ENCODE results near the gene PSMC3IP.
"Not testable (repeated sequence)": the region's sequence is repeated elsewhere in the genome, so short reads cannot be mapped to it uniquely, and the experiment has no call there.

PSMC3IP gene

DNA sequence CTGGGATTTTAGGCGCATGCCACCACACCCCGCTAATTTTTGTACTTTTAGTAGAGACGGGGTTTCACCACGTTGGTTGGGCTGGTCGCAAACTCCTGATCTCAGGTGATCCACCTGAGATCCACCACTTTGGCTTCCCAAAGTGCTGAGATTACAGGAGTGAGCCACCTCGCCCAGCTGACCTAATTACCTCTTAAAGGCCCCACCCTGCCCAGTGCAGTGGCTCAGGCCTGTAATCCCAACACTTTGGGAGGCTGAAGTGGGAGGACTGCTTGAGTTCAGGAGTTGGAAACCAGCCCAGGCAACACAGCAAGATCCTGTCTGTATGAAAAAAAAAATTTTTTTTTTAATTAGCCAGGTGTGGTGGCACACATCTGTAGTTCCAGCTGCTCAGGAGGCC lies 18.5 kb downstream of the PSMC3IP start:
- no peak for DNase-seq

GRCh38 chr17:42555961-42556617 lies 21.4 kb downstream of the PSMC3IP start:
- DNase-seq: not testable (repeated sequence)

DNA sequence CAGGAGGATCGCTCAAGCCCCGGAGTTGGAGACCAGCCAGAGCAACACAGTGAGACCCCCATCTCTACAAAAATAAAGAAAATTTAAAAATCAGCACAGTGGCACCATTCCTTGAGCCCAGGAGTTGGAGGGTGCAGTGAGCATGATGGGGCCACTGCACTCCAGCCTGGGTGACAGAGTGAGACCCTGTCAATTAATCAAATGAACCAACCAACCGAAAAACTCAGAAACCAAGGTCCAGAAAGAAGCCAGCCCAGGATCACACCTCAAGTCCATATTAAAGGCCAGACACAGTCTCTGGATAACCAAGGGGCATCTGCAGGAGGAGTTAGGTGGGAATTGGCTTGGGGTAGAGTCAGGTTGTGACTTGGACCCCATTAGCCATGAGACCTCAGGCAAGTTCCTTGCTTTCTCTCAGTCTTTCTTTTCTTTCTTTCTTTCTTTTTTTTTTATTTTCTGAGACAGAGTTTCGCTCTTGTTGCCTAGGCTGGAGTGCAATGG lies 22.4 kb downstream of the PSMC3IP start:
- no peak for DNase-seq

DNA sequence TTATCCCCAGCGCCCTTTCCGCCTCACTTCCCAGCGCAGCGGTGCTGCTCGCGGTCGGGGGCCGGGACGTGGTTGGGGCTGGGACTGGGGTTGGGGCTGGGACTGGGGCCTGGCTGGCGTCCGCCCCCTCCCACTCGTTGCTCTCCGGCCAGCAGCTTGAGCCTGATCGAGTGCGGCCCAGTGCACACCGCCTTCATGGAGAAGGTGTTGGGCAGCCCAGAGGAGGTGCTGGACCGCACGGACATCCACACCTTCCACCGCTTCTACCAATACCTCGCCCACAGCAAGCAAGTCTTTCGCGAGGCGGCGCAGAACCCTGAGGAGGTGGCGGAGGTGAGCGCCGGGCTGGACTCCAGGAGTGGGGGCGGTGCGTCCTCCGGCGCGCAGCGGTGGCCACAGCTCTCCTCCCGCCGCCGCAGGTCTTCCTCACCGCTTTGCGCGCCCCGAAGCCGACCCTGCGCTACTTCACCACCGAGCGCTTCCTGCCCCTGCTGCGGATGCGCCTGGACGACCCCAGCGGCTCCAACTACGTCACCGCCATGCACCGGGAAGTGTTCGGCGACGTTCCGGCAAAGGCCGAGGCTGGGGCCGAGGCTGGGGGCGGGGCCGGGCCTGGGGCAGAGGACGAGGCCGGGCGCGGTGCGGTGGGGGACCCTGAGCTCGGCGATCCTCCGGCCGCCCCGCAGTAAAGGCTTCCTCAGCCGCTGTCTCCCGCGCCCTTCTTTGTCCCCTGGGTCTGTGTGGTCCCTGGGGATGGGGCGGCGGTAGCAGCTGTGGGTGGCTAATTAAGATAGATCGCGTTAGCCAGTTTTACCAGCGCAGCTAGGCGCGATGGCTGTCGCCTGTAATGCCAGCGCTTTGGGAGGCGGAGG lies 23.0 kb downstream of the PSMC3IP start:
- DNase-seq: peak; percentile 85

DNA sequence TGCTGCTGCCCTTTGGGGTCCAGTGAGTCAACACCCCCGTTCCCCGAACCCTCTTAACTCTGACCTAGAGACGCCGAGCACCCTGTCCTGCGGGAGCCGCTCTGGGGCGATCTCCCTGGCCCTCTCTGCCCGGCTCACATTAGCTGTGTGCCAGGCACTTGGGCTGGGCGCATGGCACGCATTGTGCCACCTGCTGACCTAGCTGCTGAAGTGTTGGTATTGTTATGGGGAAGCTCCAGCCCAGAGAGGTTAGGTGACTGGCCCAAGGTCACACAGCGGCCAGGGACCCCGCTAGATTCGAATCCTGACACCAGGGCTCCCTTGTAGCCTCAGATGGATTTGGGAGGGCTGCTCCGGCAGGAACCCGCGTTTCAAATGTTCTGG lies 23.7 kb downstream of the PSMC3IP start:
- DNase-seq: no peak

DNA sequence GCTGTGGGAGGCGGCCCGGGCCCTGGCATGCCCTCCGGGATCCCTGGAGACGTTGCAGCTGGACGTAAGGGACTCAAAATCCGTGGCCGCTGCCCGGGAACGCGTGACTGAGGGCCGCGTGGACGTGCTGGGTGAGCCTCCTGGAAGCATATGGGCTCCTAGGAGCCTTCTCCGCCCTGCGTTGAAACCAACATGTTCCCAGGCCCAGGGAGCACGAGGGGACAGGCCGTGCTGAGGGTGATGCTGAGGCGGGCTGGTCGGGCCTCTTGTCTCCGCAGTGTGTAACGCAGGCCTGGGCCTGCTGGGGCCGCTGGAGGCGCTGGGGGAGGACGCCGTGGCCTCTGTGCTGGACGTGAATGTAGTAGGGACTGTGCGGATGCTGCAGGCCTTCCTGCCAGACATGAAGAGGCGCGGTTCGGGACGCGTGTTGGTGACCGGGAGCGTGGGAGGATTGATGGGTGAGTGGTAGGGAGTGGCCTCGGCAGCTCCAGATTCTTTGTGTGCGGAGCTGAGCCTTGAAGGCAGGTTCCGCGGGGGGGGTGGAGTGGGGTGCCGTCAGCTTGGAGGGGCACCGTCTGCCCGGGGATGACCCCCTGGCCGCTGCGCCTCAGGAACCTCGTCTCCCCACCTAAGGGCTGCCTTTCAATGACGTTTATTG lies 24.2 kb downstream of the PSMC3IP start:
- no peak for DNase-seq

GRCh38 chr17:42552736-42553135 lies 24.8 kb downstream of the PSMC3IP start, which contains the start of gene HSD17B1:
Gene HSD17B1 (plus strand): TSS chr17:42552923. CDS start chr17:42552934, 11 bp downstream.
- DNase-seq: not testable (repeated sequence)

DNA sequence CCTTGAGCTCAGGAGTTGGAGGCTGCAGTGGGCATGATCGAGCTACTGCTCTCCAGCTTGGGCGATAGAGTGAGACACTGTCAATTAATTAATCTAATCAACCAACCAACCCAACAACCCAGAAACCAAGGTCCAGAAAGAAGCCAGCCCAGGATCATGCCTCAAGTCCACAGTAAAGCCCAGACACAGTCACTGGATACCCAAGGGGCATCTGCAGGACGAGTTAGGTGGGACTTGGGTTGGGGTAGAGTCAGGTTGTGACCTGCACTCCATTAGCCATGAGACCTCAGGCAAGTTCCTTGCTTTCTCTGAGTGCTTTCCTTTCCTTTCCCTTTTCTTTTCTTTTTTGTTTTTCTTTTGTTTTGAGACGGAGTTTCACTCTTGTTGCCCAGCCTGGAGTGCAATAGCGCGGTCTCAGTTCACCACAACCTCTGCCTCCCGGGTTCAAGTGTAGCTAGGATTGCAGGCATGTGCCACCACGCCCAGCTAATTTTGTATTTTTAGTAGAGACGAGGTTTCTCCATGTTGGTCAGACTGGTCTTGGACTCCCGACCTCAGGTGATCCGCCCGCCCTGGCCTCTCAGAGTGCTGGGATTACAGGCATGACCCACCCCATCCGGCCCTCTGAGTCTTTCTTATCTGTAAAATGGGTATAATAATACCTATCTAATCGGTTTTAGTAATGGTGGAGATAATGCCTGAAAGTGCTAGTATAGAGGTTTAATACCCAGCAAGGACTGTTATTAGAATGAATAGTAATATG lies 28.4 kb downstream of the PSMC3IP start:
- no peak for DNase-seq

DNA sequence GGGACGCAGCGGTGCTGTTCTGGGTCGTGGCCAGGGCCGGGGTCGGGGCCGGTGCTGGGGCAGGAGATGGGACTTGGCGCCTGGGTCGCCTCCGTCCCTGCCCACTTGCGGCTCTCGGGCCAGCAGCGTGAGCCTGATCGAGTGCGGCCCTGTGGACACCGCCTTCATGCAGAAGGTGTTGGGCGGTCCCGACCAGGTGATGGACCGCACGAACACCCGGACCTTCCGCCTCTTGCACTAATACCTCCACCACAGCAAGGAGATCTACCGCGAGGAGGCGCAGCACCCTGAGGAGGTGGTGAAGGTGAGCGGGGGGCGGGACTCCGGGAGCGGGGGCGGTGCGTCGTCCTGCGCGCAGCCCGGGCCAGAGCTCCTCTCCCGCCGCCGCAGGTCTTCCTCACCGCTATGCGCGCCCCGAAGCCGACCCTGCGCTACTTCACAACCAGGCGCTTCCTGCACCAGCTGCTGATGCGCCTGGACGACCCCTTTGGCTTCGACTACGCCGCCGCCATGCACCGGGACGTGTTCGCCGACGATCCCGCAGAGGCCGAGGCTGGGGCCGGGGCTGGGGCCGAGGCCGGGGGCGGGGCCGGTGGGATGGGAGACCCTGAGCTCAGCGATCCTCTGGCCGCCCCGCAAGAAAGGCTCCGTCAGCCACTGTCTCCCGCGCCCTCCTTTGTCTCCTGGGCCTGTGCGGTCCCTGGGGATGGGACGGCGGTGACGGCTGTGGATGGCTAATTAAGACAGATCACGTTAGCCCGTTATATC lies 29.3 kb downstream of the PSMC3IP start:
- DNase-seq: peak; percentile 89

DNA sequence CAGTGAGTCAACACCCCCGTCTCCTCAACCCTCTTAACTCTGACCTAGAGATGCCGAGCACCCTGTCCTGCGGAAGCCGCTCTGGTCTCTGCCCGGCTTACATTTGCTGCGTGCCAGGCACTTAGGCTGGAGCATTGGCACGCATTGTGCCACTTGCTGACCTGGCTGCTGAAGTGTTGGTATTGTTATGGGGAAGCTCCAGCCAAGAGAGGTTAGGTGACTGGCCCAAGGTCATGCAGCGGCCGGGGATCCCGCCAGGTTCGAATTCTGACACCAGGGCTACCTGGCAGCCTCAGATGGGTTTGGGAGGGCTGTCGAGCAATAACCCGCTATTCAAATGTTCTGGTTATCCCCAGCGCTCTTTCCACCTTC lies 29.8 kb downstream of the PSMC3IP start:
- DNase-seq: no peak

DNA sequence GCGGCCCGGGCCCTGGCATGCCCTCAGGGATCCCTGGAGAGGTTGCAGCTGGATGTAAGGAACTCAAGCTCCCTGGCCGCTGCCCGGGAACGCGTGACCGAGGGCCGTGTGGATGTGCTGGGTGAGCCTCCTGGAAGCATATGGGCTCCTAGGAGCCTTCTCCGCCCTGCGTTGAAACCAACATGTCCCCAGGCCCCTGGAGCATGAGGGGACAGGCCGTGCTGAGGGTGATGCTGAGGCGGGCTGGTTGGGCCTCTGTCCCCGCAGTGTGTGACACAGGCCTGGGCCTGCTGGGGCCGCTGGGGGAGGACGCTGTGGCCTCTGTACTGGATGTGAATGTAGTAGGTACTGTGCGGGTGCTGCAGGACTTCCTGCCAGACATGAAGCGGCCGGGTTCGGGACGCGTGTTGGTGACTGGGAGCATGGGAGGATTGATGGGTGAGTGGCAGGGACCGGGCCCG lies 30.5 kb downstream of the PSMC3IP start:
- no peak for DNase-seq

GRCh38 chr17:42545755-42546505 lies 31.6 kb downstream of the PSMC3IP start:
- DNase-seq: not testable (repeated sequence)

DNA sequence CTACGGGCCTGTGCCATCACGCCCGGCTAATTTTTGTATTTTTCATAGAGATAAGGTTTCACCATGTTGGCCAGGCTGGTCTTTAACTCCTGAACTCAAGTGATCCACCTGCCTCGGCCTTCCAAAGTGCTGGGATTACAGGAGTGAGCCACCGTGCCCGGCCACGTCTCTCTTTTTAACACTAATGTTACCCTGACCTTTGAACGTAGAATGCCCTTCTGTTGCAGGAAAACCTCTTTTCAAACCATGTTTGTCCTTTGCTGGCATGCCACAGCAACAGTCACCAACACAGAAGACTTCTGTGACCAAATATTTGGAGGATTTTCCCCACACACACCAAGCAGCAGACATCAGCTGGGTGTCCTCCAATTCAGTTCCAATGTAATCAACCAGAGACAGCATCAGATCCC lies 32.6 kb downstream of the PSMC3IP start:
- no peak for DNase-seq

GRCh38 chr17:42543190-42544079 lies 34.1 kb downstream of the PSMC3IP start:
- no peak for DNase-seq

- no peak for DNase-seq
Observed at GRCh38 chr17:42541041-42541833, 36.3 kb downstream of the PSMC3IP start.

DNA sequence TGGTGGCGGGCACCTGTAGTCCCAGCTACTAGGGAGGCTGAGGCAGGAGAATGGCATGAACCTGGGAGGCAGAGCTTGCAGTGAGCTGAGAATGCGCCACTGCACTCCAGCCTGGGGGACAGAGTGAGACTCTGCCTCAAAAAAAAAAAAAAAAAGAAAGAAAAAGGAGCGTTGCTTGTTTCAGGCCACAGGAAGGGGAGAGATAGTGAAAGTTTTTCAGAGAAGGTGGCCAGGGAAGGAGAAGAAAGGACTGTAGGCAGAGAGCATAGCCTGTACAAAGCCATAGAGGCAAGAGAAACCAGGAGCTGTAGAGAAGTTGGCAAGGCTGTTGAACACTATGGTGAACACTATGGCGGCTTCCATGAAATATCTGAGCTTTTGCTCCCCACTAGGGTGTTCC lies 37.0 kb downstream of the PSMC3IP start:
- not testable (repeated sequence) for DNase-seq

DNA sequence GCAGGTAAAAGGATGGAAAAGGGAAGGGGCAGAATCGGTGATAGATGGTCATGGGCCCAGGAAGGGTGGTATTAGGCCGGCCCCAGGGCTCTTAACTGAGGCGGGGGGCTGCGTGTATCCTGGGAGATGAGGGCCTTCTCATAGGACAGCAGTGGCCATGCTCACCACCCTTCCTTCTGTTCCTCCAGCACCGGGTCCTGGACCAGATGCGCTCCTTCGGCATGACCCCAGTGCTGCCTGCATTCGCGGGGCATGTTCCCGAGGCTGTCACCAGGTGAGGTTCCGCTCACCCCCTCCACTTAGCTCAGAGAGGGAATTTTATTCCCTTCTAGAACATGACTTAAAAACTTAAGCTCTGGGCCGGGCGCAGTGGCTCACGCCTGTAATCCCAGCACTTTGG lies 39.0 kb downstream of the PSMC3IP start:
- DNase-seq: no peak

- no peak for DNase-seq
Observed at GRCh38 chr17:42537826-42538451, 39.6 kb downstream of the PSMC3IP start.
